A549 (cell line): Measurements from ENCODE around the gene EXOC7. TPM values are rescaled to one million over a fixed set of nuclear protein-coding genes. Genes with fewer than 3 reads are reported as not detected.

Source experiments
- ATAC-seq, 2 experiments: fragments of 200-7000 bp in 1 of 2; fragments of >200 bp in 1 of 2; cut with Nextera tagmentation in 1 of 2; cut with Tn5 transposase in 1 of 2; 3 replicates each; pipeline versions ENCODE4 v1.8.0 to v1.9.1; 2018 to 2020; ENCODE audit warnings: mild to moderate bottlenecking in 1 of 2, moderate library complexity in 1 of 2
- CTCF ChIA-PET: fragments of 300-600 bp; sonication (Branson Sonifier 250); formaldehyde crosslinking; extraction: SDS; loops from one replicate; lab custom pipeline; 2021; ENCODE audit warnings: antibody characterized with exemption, inconsistent platforms; lab: Yijun Ruan, JAX
- POLR2A ChIA-PET: fragments of 350-600 bp; formaldehyde crosslinking; extraction: SDS; loops from one replicate; lab custom pipeline; 2021; ENCODE audit warnings: antibody characterized with exemption, inconsistent platforms; lab: Yijun Ruan, JAX
- DNase-seq, 2 experiments: peaks; one replicate each; pipeline versions ENCODE4 v3.0.0 to v3.0.0-alpha.2; 2011 to 2016; ENCODE audit warnings: low read depth in 1 of 2, low spot score in 1 of 2
- FAIRE-seq: peaks from 2 replicates; lab custom pipeline; 2011; peaks lifted over from hg19 to GRCh38; lab: Jason Lieb, UNC
- H3K27ac ChIP-seq, 2 experiments: fragments of >200 bp; sonication (Bioruptor Twin); formaldehyde crosslinking; 3 replicates each; pipeline ENCODE4 v1.5.1; 2016 to 2017
- H3K4me1 ChIP-seq: fragments of >200 bp; sonication (Bioruptor Twin); formaldehyde crosslinking; 3 replicates; pipeline ENCODE4 v1.6.1; 2016
- H3K4me2 ChIP-seq: fragments of >200 bp; sonication (Bioruptor Twin); formaldehyde crosslinking; 3 replicates; pipeline ENCODE4 v1.6.1; 2016
- H3K4me3 ChIP-seq: fragments of >200 bp; sonication (Bioruptor Twin); formaldehyde crosslinking; 3 replicates; pipeline ENCODE4 v1.5.1; 2016
- H3K9me3 ChIP-seq: fragments of >200 bp; sonication (Bioruptor Twin); formaldehyde crosslinking; 3 replicates; pipeline ENCODE4 v1.6.1; 2016
- CBX8 ChIP-seq: fragments of 200-600 bp; sonication (generic); IDR thresholded peaks from 2 replicates; pipeline ENCODE4 v1.6.1; 2016
- CHD2 ChIP-seq: fragments of 150-350 bp; IDR thresholded peaks from 2 replicates; pipeline ENCODE4 v1.6.1; 2014; ENCODE audit warnings: low read length; ENCODE audit not compliant: partially characterized antibody
- CHD4 ChIP-seq: fragments of 200-600 bp; sonication (generic); IDR thresholded peaks from 2 replicates; pipeline ENCODE4 v1.6.1; 2016; ENCODE audit warnings: antibody characterized with exemption, mild to moderate bottlenecking, borderline replicate concordance
- EP300 ChIP-seq, 2 experiments: fragments of >200 bp; sonication (Bioruptor Twin); formaldehyde crosslinking; IDR thresholded peaks; 2 replicates in 1 of 2; 3 replicates in 1 of 2; pipeline ENCODE4 v1.6.1; 2016 to 2017
- FOXS1 ChIP-seq: fragments of 250-450 bp; sonication (Bioruptor Pico); IDR thresholded peaks from 2 replicates; pipeline ENCODE4 v1.5.0; 2020; ENCODE audit warnings: mild to moderate bottlenecking, moderate library complexity
- GATA3 ChIP-seq: IDR thresholded peaks from 2 replicates; pipeline ENCODE4 v1.6.1; 2012; ENCODE audit warnings: borderline replicate concordance
- HDAC2 ChIP-seq: fragments of 200-600 bp; sonication (generic); IDR thresholded peaks from 2 replicates; pipeline ENCODE4 v1.6.1; 2016
- HEYL ChIP-seq: fragments of 250-450 bp; sonication (Bioruptor Pico); IDR thresholded peaks from 2 replicates; pipeline ENCODE4 v1.8.0; 2021; ENCODE audit warnings: mild to moderate bottlenecking, moderate library complexity
- JUNB ChIP-seq: fragments of >200 bp; sonication (Bioruptor Twin); formaldehyde crosslinking; IDR thresholded peaks from 2 replicates; pipeline ENCODE4 v1.6.1; 2016
- KDM5A ChIP-seq: fragments of 200-600 bp; sonication (generic); IDR thresholded peaks from 2 replicates; pipeline ENCODE4 v1.6.1; 2016; ENCODE audit warnings: antibody characterized with exemption, mild to moderate bottlenecking
- MYC ChIP-seq: IDR thresholded peaks from 2 replicates; pipeline ENCODE4 v1.6.1; 2012; ENCODE audit warnings: mild to moderate bottlenecking, inconsistent platforms, low read length, improper control_type of control experiment, borderline replicate concordance
- NFE2L2 ChIP-seq: fragments of 150-350 bp; conservative IDR thresholded peaks from 2 replicates; pipeline ENCODE4 v1.6.1; 2014; ENCODE audit warnings: low read length
- NPAS2 ChIP-seq: fragments of 250-450 bp; sonication (Bioruptor Pico); IDR thresholded peaks from 2 replicates; pipeline ENCODE4 v1.8.0; 2022; ENCODE audit warnings: mild to moderate bottlenecking, moderate library complexity, borderline replicate concordance
- POLR2A ChIP-seq: IDR thresholded peaks from 2 replicates; pipeline ENCODE4 v1.6.1; 2012; ENCODE audit warnings: mild to moderate bottlenecking, low read length
- REST ChIP-seq: fragments of 200-600 bp; sonication (generic); IDR thresholded peaks from 2 replicates; pipeline ENCODE4 v1.6.1; 2016; ENCODE audit warnings: antibody characterized with exemption, mild to moderate bottlenecking, moderate library complexity
- RFX5 ChIP-seq: fragments of 450-650 bp; IDR thresholded peaks from 2 replicates; pipeline ENCODE4 v1.7.1; 2014; ENCODE audit warnings: antibody characterized with exemption, mild to moderate bottlenecking, moderate library complexity
- SMC3 ChIP-seq: fragments of >200 bp; sonication (Bioruptor Twin); formaldehyde crosslinking; IDR thresholded peaks from 3 replicates; pipeline ENCODE4 v1.6.1; 2018; ENCODE audit warnings: inconsistent platforms
- SREBF2 ChIP-seq: fragments of 450-650 bp; IDR thresholded peaks from 2 replicates; pipeline ENCODE4 v1.6.1; 2014; ENCODE audit warnings: mild to moderate bottlenecking, moderate library complexity
- ZSCAN20 ChIP-seq: fragments of 250-450 bp; sonication (Bioruptor Pico); IDR thresholded peaks from 2 replicates; pipeline ENCODE4 v1.8.0; 2022; ENCODE audit warnings: mild to moderate bottlenecking, moderate library complexity
- WGBS: methylation state at CpG from one replicate; pipeline ENCODE4 v1.1.6; 2017; ENCODE audit errors: missing lambda C conversion rate; 5-methylcytosine and 5-hydroxymethylcytosine counted together
- polyA plus RNA-seq, 4 experiments: library from polyadenylated mRNA; depleted of rRNA in 3 of 4; stranded (reverse); fragments of >200 nt; fragmentation: RNase III in 1 of 4; extraction: RNeasy Plus Mini Kit Qiagen cat#74134 plus additional on column Dnase treatment in 1 of 4; gene quantifications; 2 replicates in 3 of 4; 3 replicates in 1 of 4; pipeline ENCODE4 v1.2.3, GENCODE V29; 2011 to 2017
- TF ChIP-seq, protein P1 (sequence below): IDR thresholded peaks from 2 replicates; pipeline ENCODE4 v1.6.1; 2012; ENCODE audit warnings: low read depth, borderline replicate concordance
- TF ChIP-seq, protein P2 (sequence below): fragments of >200 bp; sonication (Bioruptor Twin); formaldehyde crosslinking; IDR thresholded peaks from 3 replicates; pipeline ENCODE4 v1.5.1; 2016

The EXOC7 gene
- polyA plus RNA-seq, 2 of the 4 experiments (the other 2 are of a cell fraction): 64.5 to 72.3 TPM

GRCh38 chr17:76036497-76037261, 66.9 kb downstream of the EXOC7 start:
- H3K9me3 ChIP-seq: no peaks in the 10 kb centered on the region
- H3K27ac ChIP-seq: no peak overlapping the region
- POLR2A ChIA-PET: interaction anchor here (1.4 kb wide), 1 partner anchor 36 kb away, joined by 3 read pairs; the partner anchor contains the start of gene SRP68
- peak; percentile 8; the same call in 1 of the 2 replicates for TF ChIP-seq POLR2A
- TF ChIP-seq FOXS1 (CRISPR knock-in tag): no peak
- TF ChIP-seq SREBF2: no peak
- TF ChIP-seq JUNB: no peak
- no peaks in the 10 kb centered on the region for H3K4me1 ChIP-seq
- no peak for FAIRE-seq
- CTCF ChIA-PET: interaction anchor here (0.9 to 23.8 kb wide), 6 partner anchors 24 to 361 kb away, joined by 3 to 357 read pairs (median 4); partner anchors contain the start of gene GALR2
- WGBS: 88% methylated on average over 22 of the region's 22 CpGs
- no peak for ATAC-seq
- H3K4me3 ChIP-seq: no peak overlapping the region
- H3K4me2 ChIP-seq: no peak overlapping the region
- DNase-seq: no peak

DNA sequence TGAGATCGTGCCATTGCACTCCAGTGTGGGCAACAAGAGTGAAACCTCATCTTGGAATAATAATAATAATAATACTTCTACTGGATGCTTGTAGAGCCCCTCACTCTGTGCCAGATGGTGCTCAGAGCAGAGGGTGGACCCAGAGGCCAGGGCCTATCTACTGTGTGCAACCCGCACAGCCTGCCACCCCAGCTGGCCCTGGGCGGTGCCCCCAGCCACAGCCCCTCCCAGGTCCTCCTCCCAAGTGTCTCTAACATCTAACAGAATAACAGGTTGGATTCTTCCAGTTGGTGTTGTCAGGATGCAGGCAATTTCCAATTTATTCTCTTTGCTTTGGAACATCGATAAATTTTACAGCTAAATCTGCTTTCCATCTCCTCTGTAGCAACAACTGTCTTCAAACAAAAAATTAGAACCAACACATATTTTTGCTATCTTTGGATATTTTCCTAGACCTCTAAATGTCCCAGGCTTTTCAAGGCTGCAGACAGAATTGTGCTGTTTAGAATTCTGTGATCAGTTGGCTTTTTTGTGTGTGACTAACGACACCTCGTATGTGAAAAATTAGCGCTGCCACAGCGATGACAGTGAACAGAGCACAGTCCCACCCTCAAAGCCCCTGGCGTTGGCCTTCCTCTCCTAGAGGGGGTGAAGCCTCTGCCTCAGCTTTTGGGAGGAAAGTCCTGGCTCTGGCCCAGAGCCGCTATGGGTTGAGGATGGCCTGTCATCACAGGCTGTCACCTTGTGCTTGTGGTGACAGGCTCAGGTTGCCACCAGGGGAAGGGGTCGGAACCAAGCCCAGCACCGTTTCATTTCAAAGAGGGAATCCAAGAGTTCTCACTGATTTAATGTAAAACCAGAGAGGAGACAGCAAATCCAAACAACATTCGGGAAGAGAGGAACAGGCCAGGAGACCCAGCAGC, 68.9 kb downstream of the EXOC7 start:
- ChIA-PET POLR2A (interaction anchor here (1.9 kb wide), 1 partner anchor 38 kb away, joined by 4 read pairs; the partner anchor contains the start of gene SRP68), CTCF (interaction anchor here (1.0 to 23.8 kb wide), 6 partner anchors 11 to 363 kb away, joined by 3 to 357 read pairs (median 4); no protein-coding TSS in a partner anchor)
- TF ChIP-seq GATA3 (no peak), REST (no peak), HEYL (no peak)
- ATAC-seq (no peak), DNase-seq (no peak), FAIRE-seq (peak; percentile 81)
- 90% methylated on average over 13 of the region's 13 CpGs for WGBS
- Histone ChIP-seq H3K4me3 (no peak overlapping the region), H3K9me3 (no peaks in the 10 kb centered on the region), H3K4me1 (peaks cover 1% of the 10 kb centered on the region), H3K27ac (no peak overlapping the region), H3K4me2 (no peak overlapping the region)

DNA sequence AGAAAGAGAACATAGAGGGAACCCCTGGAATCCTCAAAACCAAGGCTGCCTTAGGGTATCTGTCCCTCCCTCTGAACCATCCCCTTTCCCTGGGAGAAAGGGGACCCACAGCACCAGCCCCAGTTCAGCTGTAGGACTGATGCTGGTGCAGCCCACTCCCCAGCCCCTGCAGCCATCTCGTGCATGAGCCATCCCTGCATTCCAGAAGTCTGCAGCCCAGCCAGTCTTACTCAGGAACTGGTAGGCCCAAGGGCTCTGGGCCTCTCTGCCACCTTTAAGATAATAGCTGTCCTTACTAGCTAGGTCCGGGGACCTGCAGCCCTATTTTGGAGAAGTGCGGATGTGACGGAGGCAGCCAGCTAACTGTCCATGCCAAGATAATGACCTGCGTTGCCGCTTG, 70.4 kb downstream of the EXOC7 start:
- DNase-seq: no peak
- Histone ChIP-seq H3K4me3 (no peak overlapping the region), H3K9me3 (no peaks in the 10 kb centered on the region), H3K4me2 (no peak overlapping the region), H3K27ac (no peak overlapping the region), H3K4me1 (peaks cover 13% of the 10 kb centered on the region)
- ChIA-PET CTCF (interaction anchor here (0.6 to 23.8 kb wide), 9 partner anchors 8 to 373 kb away, joined by 3 to 357 read pairs (median 5); partner anchors contain the start of gene GALR2), POLR2A (interaction anchor here (1.9 kb wide), 1 partner anchor 39 kb away, joined by 4 read pairs; the partner anchor contains the start of gene SRP68)
- no peak for ATAC-seq
- 88% methylated on average over 6 of the region's 6 CpGs for WGBS
- FAIRE-seq: no peak
- TF ChIP-seq NPAS2 (CRISPR knock-in tag) (no peak), SMC3 (no peak)
- TF ChIP-seq, protein P1, sequence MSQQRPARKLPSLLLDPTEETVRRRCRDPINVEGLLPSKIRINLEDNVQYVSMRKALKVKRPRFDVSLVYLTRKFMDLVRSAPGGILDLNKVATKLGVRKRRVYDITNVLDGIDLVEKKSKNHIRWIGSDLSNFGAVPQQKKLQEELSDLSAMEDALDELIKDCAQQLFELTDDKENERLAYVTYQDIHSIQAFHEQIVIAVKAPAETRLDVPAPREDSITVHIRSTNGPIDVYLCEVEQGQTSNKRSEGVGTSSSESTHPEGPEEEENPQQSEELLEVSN: no peak
- TF ChIP-seq, all 56 proteins: peak for 0

DNA sequence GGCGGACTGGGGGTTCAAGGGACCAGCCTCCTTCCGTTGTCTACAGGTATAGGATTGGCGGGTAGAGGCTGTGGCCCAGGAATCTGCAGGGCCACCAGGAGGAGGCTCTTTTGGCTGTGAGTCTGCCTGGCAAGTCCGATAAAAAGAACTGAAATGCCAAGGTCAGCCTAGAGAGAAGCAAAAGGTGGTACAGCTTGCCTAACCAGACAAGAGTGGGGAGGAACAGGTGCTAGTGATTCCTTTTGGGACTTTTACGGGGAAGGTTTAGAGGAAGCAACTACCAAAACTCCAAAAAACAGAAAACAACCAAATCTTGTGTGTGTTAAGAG, 70.8 kb downstream of the EXOC7 start:
- Histone ChIP-seq H3K4me2 (no peak overlapping the region), H3K4me3 (no peak overlapping the region), H3K27ac (no peak overlapping the region), H3K4me1 (peaks cover 16% of the 10 kb centered on the region), H3K9me3 (no peaks in the 10 kb centered on the region)
- ChIA-PET POLR2A (interaction anchor here (1.9 kb wide), 1 partner anchor 40 kb away, joined by 4 read pairs; the partner anchor contains the start of gene SRP68), CTCF (interaction anchor here (0.7 to 23.8 kb wide), 7 partner anchors 8 to 247 kb away, joined by 3 to 357 read pairs (median 5); partner anchors contain the start of gene GALR2)
- ATAC-seq (no peak), DNase-seq (no peak), FAIRE-seq (no peak)
- 90% methylated on average over 5 of the region's 5 CpGs for WGBS
- TF ChIP-seq MYC: no peak
- TF ChIP-seq HDAC2: no peak
- TF ChIP-seq EP300 (IDR thresholded peaks at IDR 0.05): no peak
- TF ChIP-seq NFE2L2: no peak
- TF ChIP-seq GATA3: no peak
- no peak for TF ChIP-seq CHD2
- no peak for TF ChIP-seq RFX5
- TF ChIP-seq ZSCAN20 (CRISPR knock-in tag): no peak
- TF ChIP-seq CBX8: no peak
- TF ChIP-seq CHD4: no peak
- no peak for TF ChIP-seq KDM5A
- TF ChIP-seq JUNB: no peak
- TF ChIP-seq NPAS2 (CRISPR knock-in tag): no peak
- TF ChIP-seq, protein P2, sequence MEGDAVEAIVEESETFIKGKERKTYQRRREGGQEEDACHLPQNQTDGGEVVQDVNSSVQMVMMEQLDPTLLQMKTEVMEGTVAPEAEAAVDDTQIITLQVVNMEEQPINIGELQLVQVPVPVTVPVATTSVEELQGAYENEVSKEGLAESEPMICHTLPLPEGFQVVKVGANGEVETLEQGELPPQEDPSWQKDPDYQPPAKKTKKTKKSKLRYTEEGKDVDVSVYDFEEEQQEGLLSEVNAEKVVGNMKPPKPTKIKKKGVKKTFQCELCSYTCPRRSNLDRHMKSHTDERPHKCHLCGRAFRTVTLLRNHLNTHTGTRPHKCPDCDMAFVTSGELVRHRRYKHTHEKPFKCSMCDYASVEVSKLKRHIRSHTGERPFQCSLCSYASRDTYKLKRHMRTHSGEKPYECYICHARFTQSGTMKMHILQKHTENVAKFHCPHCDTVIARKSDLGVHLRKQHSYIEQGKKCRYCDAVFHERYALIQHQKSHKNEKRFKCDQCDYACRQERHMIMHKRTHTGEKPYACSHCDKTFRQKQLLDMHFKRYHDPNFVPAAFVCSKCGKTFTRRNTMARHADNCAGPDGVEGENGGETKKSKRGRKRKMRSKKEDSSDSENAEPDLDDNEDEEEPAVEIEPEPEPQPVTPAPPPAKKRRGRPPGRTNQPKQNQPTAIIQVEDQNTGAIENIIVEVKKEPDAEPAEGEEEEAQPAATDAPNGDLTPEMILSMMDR: no peak
